Germinal center (tissue), 1 donor: ENCODE data around the gene ADRB1.

ENCODE experiments used
- DNase-seq: peaks from one replicate; pipeline ENCODE4 v3.0.0; 2012; ENCODE audit warnings: mixed read lengths, low spot score

ADRB1 gene

DNA sequence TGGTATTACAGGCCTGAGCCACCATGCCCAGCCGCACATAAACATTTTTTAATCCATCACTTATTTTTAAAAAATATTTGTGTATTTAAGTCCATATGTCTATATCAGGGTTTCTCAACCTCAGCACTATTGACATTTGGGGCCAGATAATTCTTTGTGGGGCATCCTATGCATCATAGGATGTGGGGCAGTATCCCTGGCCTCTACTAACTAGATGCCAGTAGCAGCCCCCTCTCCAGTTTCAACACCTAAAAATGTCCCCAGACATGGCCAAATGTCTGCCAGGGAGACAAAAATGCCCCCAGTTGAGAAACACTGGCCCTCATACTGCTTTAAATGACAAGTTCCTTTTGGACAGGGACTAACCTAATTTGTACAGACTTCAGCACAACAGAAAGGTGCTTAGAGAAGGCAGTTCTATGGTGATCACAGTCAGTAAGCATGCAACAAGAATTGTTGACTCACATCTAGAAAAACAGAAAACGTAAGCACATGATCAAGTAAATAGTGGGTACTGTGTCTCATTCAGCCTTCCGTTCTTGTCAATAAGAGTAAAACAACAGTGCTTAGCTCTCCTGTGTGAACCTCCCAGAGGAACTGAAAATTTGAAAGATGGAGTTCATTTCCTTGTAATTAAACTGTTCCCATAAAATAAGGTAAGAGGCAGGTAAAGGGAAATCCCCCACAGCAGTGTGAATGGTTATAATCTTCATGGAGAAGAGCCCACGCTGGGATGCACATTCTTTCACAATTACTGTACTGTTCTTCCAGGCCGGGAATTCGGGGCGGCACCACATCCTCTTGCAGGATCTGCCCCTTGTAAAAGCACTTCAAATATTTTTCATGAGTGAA is 17.3 kb upstream of the ADRB1 start:
- no peak for DNase-seq

DNA sequence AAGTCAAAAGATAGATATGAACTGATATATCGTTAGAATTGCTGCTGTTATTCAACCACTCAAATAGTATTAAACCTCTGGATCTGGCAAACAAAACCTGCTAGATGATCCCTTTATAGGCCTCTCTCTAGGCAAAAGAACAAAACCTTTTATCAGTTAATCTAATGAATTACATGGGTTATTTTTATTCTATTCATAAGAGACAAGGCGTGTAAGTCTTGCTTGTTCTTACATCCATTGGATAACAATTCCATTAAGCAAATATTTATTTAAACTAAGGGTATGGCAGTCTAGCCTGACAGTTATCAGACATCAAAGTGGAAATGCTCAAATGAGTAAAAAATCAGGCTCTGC is 16.6 kb upstream of the ADRB1 start:
- no peak for DNase-seq

DNA sequence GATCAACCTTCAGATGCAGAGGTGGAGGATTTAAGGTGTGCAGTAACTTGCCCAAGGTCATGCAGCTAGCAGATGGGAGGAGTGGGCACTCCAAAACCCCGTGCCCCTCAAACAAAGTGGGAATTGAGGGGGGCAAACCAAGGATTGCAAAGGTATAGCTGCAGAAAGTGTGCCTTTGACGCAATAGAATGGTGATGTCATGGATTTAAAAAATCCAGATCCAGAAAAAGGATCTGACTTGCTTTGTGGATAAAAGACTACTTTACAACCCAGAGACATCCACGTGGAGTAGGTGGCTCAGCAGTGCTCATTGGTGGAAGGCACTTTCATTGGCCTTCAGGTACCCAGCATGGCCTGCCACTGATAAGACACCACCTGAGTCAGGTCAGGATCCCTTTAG is 15.7 kb upstream of the ADRB1 start:
- DNase-seq, result no peak

DNA sequence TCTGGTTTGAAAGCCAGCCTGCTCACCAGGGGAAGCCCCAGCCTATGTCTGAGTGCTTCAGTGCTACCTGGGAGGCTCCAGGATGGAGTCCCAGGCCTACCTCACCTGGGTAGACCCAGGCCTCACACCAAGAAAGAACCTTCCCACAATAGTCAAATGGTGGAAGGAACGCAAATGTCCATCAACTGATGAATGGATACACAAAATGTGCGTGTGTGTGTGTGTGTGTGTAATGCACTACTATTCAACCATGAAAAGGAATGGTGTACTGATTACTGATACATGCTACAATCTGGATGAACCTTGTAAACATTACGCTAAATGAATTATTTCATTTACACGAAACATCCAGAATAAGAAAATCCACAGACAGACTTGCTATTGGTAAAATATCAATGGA is 15.2 kb upstream of the ADRB1 start:
- no peak for DNase-seq

DNA sequence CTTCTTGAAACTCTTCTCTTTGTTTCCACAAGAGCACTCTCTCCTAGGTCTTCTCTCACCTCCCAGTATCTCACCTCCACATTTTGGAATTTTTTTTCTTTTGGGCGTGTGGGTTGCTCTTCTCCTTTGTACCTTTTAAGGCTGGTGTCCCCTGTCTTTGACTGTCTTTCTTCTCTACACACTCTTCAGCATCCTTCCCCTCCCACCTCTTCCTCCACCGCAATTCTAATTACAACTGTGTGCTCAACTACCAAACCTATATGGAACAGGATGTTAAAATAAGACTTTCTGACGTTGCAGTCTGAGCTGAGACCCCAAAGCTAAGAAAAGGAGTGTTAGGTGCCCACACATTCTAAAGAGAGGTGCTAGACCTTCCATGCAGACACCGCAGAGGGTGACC is 14.0 kb upstream of the ADRB1 start:
- no peak for DNase-seq

DNA sequence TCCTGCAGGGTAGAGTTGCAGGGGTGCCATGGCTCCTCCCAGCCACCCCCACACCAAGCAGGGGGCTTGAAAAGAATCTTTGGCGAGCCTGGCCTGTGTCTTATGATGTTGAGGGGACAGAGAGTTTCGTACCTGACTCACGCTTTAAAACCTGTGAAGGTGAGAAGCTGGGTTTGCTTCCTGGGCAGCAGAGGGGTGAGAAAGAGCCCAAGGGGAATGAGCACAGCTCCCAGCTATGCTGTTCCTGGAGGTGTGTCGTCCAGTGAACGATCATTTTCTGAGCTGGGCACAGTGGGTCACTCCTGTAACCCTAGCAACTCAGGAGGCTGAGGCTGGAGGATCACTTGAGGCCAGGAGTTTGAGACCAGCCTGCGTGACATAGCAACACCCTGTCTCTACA is 13.5 kb upstream of the ADRB1 start:
- no peak for DNase-seq

DNA sequence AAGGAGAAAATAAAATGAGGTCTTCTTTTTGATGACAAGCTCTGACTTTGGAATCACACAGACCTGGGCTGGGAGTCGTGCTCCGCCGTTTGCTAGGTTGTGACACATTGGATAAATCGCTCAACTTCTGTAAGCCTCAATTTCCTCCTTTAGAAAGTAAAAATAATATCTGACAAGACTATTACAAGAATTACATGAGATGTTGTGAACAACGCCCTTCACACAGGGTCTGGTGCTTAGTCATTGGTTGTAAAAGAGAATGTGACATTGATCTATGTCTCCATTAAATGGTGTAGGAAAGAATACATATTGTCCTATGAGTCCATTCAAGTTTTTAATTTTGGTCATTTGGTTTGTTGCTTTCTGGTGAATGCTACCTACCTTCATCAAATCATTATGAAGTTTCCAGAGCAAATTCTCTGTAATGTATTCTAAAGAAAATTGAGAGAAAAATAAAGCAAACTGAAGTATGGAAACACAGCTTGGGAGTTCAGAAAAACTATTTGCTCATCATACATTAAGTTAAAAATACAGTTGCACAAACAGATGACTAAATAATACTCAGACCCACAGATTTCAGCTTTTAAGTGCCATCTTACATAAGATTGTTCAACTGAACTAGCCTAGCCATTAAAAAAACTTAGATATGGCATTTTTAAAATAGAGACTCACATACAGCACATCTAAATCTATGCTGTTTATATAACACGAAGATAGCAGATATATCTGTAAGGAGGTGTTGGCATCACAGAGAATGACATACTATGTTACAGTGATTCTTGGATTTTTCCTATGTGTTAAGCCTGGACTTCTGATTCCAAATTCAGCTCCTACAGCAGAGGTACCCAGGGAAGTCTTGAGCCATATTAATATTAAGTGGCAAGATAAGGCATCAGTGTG is 12.3 kb upstream of the ADRB1 start:
- no peak for DNase-seq

DNA sequence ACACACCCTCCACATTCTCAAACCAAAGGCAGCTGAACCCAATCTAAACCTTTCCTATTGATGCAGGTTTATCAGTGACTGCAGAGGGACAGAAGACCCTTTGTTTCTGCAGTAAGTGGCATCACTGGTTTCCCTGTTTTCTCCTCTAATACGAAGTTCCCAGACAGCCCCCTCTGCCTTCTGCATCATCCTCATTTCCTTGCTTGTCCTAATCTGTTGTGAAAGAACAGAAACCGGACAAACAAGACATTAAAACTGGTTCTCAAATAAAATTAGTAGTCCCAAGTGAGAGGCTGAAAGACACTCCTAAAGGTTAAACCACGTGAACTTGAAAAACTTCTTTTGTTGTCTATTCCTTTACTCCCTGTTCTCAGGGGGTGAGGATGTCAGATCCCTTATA is 10.1 kb upstream of the ADRB1 start:
- no peak for DNase-seq

DNA sequence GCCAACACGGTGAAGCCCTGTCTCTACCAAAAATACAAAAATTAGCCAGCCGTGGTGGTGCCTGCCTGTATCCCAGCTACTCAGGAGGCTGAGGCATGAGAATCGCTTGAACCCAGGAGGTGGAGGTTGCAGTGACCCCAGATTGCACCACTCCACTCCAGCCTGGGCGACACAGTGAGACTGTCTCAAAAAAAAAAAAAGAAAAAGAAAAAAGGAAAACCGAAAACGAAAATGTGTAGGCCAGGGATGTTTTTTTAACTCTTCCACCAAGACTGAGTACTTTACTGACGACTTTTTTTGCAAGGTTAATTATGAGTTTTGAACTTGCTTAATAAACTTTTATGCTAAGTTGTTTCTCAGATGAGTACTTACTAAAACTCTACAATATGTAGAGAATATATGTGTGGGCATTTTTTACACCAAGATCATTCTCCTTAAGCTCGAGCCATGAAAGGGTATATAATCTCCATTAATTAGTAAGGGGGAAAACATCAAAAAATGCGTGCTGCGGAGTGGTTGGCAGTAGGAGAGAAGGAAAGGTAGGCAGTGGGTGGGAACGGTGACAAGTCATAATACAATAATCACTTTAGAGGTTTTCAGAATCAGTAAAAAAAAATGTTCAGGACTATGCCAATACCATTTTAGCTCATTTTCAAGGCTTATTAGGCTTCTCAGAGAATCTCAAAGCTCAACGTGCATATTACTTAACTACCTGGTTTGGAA is 8.6 kb upstream of the ADRB1 start:
- DNase-seq, result no peak

DNA sequence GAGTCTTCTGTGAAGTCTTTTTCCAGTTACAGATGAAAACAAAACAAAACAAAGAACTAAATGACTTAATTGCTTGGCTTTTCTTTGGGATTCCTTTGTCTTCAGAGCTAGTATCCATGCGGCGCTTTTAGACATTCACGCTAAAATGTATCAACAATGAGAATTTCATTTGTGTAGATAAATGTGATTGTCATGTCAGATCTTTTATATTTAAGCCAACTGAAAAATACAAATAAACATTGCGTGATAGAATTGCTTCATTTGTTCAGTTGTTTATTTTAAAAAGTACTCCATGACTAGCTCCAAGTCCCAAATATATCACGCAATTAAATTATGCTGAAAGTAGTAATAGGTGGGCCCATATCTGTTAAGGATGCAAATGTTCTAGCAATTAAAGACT is 7.9 kb upstream of the ADRB1 start:
- DNase-seq, result no peak

DNA sequence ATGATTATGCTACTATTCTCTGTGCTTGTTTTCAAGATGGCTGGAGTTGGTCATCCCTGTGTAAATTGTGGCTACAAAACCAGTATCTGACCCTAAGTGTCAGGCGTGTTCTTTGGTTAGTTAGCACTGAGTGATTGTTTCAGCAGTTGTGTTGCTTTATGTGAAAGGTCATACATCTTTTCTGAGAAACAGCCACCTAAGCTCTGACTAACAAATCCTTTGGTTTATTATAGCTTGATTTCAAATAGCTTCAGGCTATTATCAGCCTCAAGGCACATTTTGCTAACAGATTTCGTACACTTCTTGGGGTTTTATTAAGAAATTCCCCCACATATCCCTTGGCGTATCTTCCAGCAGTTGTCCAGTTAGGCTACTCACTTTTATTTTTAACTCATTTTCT is 4.8 kb upstream of the ADRB1 start:
- no peak for DNase-seq

DNA sequence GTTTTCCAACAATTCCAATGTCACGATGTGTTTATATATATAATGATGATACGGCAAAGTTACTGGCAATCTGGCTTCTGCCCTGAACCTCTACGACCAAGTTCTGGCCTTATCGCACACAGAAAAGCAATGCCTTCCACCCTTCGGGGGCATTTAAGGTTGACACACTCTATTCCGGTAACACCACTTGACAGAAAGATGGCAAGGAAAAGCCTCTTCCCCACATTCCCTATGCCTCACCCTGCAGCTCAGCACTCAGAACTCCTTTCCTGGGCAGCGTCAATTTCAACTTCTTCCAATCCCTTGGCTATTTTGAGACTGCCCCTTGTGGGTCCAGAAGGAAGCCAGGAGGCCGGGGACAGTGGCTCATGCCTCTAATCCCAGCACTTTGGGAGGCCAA is 2.5 kb upstream of the ADRB1 start:
- DNase-seq, result no peak

DNA sequence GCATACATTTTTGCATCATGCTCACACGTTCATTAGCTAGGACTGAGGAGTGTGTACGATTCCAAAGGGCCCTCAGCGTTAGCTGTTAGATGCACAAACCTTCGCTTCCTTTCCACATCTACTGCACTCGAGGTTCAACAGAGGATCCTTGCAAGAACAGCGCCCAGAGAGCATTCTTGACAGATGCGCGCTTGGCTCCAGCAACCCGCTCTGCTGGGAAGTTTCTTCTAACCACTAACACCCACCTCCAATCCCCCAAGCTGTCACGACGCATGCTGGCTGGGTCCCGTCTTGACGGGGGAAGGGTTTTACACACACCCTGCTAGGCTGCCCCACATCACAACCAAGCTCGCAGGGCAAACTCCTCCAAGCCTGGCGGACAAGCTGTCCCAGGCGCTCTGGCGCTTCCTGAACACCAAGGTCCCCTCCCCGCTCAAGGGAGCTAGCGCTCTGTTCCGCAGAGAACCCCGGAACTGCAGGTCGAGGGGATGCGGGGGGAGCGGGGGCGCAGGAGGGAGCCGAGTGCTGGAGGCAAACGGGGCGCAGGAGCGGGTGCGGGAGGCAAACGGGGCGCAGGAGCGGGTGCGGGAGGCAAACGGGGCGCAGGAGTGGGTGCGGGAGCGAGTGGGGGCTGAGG is 653 bp upstream of the ADRB1 start:
- DNase-seq, result no peak

DNA sequence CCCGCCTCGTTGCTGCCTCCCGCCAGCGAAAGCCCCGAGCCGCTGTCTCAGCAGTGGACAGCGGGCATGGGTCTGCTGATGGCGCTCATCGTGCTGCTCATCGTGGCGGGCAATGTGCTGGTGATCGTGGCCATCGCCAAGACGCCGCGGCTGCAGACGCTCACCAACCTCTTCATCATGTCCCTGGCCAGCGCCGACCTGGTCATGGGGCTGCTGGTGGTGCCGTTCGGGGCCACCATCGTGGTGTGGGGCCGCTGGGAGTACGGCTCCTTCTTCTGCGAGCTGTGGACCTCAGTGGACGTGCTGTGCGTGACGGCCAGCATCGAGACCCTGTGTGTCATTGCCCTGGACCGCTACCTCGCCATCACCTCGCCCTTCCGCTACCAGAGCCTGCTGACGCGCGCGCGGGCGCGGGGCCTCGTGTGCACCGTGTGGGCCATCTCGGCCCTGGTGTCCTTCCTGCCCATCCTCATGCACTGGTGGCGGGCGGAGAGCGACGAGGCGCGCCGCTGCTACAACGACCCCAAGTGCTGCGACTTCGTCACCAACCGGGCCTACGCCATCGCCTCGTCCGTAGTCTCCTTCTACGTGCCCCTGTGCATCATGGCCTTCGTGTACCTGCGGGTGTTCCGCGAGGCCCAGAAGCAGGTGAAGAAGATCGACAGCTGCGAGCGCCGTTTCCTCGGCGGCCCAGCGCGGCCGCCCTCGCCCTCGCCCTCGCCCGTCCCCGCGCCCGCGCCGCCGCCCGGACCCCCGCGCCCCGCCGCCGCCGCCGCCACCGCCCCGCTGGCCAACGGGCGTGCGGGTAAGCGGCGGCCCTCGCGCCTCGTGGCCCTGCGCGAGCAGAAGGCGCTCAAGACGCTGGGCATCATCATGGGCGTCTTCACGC is 825 bp downstream of the ADRB1 start:
- no peak for DNase-seq

DNA sequence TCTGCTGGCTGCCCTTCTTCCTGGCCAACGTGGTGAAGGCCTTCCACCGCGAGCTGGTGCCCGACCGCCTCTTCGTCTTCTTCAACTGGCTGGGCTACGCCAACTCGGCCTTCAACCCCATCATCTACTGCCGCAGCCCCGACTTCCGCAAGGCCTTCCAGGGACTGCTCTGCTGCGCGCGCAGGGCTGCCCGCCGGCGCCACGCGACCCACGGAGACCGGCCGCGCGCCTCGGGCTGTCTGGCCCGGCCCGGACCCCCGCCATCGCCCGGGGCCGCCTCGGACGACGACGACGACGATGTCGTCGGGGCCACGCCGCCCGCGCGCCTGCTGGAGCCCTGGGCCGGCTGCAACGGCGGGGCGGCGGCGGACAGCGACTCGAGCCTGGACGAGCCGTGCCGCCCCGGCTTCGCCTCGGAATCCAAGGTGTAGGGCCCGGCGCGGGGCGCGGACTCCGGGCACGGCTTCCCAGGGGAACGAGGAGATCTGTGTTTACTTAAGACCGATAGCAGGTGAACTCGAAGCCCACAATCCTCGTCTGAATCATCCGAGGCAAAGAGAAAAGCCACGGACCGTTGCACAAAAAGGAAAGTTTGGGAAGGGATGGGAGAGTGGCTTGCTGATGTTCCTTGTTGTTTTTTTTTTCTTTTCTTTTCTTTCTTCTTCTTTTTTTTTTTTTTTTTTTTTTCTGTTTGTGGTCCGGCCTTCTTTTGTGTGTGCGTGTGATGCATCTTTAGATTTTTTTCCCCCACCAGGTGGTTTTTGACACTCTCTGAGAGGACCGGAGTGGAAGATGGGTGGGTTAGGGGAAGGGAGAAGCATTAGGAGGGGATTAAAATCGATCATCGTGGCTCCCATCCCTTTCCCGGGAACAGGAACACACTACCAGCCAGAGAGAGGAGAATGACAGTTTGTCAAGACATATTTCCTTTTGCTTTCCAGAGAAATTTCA is 1.7 kb downstream of the ADRB1 start:
- DNase-seq, result peak; percentile 26

DNA sequence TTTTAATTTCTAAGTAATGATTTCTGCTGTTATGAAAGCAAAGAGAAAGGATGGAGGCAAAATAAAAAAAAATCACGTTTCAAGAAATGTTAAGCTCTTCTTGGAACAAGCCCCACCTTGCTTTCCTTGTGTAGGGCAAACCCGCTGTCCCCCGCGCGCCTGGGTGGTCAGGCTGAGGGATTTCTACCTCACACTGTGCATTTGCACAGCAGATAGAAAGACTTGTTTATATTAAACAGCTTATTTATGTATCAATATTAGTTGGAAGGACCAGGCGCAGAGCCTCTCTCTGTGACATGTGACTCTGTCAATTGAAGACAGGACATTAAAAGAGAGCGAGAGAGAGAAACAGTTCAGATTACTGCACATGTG is 2.4 kb downstream of the ADRB1 start:
- DNase-seq, result no peak

DNA sequence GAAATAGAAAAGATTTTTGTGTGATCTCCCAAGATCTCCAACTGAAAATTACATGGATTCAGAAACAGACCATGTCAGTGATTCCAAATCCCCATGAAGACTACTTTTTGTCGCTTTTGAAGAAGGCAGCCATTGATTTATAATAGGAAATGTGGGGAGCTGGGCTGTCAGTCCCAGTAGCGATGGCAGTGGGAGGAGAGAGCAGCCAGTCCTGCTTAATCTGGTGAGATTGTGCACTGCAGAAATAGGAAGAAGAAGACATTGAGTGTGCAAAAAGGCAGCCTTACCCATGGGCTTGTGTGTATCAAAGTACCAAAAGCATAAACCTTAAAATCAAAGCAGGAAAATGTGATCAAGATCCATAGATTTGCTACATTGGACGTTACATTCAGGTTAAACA is 4.8 kb downstream of the ADRB1 start:
- no peak for DNase-seq

DNA sequence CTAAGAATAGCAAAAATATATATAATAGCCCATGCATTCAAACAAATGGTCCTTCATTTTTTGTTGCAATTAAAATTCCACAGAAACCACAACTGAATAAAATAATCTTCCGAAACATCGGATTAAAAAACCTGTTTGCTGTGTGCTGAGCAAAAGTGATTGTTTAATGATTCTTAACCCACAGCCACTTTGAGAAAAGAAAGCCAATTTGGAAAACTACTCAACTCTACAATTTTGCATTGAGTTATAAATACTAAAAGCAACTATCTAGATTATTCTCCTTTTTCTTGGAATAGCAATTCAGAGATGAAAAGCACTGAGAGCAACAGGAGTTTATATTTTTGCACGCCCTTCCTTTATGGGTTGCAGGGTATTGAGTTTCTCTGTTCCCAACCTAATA is 8.0 kb downstream of the ADRB1 start:
- no peak for DNase-seq

DNA sequence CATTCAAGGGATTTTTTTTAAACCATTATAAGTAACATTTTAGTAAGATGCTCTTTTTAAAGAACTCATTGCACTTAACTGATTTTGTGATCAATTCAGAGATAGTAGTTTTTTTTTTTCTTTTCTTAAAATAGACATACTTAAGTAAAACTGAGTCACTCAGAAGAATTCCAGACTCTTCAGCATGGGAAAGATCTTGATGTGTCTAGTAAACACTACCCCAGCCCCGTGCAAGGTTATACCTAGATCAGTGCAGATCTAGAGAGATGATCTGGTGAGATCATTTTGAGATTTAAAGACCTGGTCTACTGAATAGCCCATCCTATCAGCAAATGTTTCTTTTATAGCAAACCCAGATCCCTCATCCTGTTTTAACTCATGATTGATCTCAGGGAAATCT is 8.6 kb downstream of the ADRB1 start:
- no peak for DNase-seq

DNA sequence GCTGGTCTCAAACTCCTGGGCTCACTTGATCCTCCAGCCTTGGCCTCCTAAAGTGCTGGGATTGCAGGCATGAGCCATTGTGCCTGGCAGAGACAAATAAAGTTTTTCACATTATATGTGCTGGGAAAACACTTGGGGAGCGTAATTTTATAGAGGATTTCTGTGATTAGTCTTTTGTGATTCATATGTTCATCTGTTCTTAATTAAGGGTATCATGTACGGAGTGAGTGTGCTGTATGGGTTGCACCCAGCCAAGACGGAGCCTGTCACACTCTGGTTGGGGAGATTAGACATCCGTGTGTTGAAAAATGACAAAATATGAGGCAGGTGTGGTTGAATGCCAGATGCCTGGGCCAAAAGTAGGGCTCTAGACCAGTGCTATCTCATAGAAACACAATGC is 10.3 kb downstream of the ADRB1 start:
- no peak for DNase-seq
